SK-N-SH treated with all-trans-retinoic acid at 6 μM for 48 hours (cell line): ENCODE results near the gene ZSWIM5.

Source experiments
- BACH2 ChIP-seq: fragments of 250-450 bp; sonication (Bioruptor Pico); IDR thresholded peaks from 2 replicates; pipeline ENCODE4 v1.9.0; 2021; ENCODE audit warnings: mild to moderate bottlenecking, borderline replicate concordance
- ISL1 ChIP-seq: fragments of 250-450 bp; sonication (Bioruptor Pico); IDR thresholded peaks from 2 replicates; pipeline ENCODE4 v2.1.2; 2022; ENCODE audit warnings: mild to moderate bottlenecking, moderate library complexity
- OSR1 ChIP-seq: fragments of 250-450 bp; sonication (Bioruptor Pico); IDR thresholded peaks from 2 replicates; pipeline ENCODE4 v1.8.0; 2022; ENCODE audit warnings: moderate library complexity, mild to moderate bottlenecking, inconsistent platforms
- POU6F1 ChIP-seq: fragments of 250-450 bp; sonication (Bioruptor Pico); IDR thresholded peaks from 2 replicates; pipeline ENCODE4 v1.8.0; 2021; ENCODE audit warnings: low read depth, mild to moderate bottlenecking, moderate library complexity, borderline replicate concordance
- PPARA ChIP-seq: fragments of 250-450 bp; sonication (Bioruptor Pico); IDR thresholded peaks from 2 replicates; pipeline ENCODE4 v1.5.0; 2020; ENCODE audit warnings: mild to moderate bottlenecking, borderline replicate concordance
- RARB ChIP-seq: fragments of 250-450 bp; sonication (Bioruptor Pico); IDR thresholded peaks from 2 replicates; pipeline ENCODE4 v1.8.0; 2021; ENCODE audit warnings: mild to moderate bottlenecking, moderate library complexity
- ZC3H10 ChIP-seq: fragments of 250-450 bp; sonication (Bioruptor Pico); IDR thresholded peaks from 2 replicates; pipeline ENCODE4 v1.5.1; 2021; ENCODE audit warnings: mild to moderate bottlenecking, moderate library complexity
- ZFP3 ChIP-seq: fragments of 250-450 bp; sonication (Bioruptor Pico); IDR thresholded peaks from 2 replicates; pipeline ENCODE4 v1.5.0; 2020; ENCODE audit warnings: mild to moderate bottlenecking, moderate library complexity
- ZFP30 ChIP-seq: fragments of 450-650 bp; formaldehyde crosslinking; IDR thresholded peaks from 2 replicates; pipeline ENCODE4 v1.5.0; 2022; ENCODE audit warnings: mild to moderate bottlenecking, moderate library complexity
- ZNF8 ChIP-seq: fragments of 450-650 bp; formaldehyde crosslinking; IDR thresholded peaks from 2 replicates; pipeline ENCODE4 v1.5.0; 2020; ENCODE audit warnings: mild to moderate bottlenecking, moderate library complexity
- TF ChIP-seq, protein P1 (sequence below): fragments of 250-450 bp; sonication (Bioruptor Pico); IDR thresholded peaks from 2 replicates; pipeline ENCODE4 v1.8.0; 2020; ENCODE audit warnings: mild to moderate bottlenecking, moderate library complexity, borderline replicate concordance

DNA sequence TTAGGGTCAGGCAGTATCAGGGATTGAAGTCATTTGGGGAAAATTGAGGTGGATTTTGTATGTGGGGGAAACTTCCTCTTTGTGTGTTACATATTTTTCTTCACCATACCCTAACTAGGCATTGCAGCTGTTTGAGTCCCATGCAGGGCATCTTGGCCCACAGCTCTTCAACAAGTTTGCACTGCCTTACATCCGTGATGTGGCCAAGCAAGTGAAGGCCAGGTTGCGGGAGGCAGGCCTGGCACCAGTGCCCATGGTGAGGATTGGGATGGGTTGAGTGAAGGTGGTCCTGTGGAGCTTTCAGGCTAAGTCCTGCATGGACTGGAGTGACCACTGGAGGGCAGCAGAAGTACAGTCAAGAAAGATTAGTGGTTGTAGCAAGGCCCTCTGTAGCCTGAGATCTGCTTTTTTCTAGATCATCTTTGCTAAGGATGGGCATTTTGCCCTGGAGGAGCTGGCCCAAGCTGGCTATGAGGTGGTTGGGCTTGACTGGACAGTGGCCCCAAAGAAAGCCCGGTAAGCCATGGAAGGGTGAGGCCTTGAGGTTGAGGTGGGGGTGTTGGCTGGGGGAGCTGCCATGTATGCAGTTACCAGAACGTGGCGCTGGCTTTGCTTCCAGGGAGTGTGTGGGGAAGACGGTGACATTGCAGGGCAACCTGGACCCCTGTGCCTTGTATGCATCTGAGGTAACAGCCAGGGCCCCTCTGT, 191.9 kb downstream of the ZSWIM5 start:
- TF ChIP-seq OSR1 (CRISPR knock-in tag) = no peak
- TF ChIP-seq, protein P1, sequence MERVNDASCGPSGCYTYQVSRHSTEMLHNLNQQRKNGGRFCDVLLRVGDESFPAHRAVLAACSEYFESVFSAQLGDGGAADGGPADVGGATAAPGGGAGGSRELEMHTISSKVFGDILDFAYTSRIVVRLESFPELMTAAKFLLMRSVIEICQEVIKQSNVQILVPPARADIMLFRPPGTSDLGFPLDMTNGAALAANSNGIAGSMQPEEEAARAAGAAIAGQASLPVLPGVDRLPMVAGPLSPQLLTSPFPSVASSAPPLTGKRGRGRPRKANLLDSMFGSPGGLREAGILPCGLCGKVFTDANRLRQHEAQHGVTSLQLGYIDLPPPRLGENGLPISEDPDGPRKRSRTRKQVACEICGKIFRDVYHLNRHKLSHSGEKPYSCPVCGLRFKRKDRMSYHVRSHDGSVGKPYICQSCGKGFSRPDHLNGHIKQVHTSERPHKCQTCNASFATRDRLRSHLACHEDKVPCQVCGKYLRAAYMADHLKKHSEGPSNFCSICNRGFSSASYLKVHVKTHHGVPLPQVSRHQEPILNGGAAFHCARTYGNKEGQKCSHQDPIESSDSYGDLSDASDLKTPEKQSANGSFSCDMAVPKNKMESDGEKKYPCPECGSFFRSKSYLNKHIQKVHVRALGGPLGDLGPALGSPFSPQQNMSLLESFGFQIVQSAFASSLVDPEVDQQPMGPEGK = no peak
- no peak for TF ChIP-seq ZFP30
- no peak for TF ChIP-seq RARB (CRISPR knock-in tag)
- no peak for TF ChIP-seq POU6F1 (CRISPR knock-in tag)
- no peak for TF ChIP-seq BACH2 (CRISPR knock-in tag)
- TF ChIP-seq ZC3H10 (CRISPR knock-in tag) = no peak
- no peak for TF ChIP-seq ZNF8 (CRISPR knock-in tag)
- TF ChIP-seq PPARA (CRISPR knock-in tag) = no peak
- TF ChIP-seq ZFP3 = no peak
- no peak for TF ChIP-seq ISL1
